GM13977 (cell line): ENCODE results near the gene ADAM23.

Experiments used
- DNase-seq: peaks from one replicate; pipeline ENCODE4 v3.0.0; 2012; ENCODE audit warnings: low spot score
- CTCF ChIP-seq: IDR thresholded peaks from 2 replicates; pipeline ENCODE4 v1.5.1; 2012; ENCODE audit warnings: mild to moderate bottlenecking, control low read depth; ENCODE audit not compliant: insufficient read depth; ENCODE audit errors: extremely low read depth, missing control alignments
- in situ Hi-C: fragments of 300-500 bp; cut with MboI; formaldehyde crosslinking; loops from one replicate; pipeline ENCODE4 v1.12.0; 2022; ENCODE audit warnings: low sequenced_read_pairs, low pct_unique_long_range_greater_than_20kb, mixed read lengths, inconsistent platforms; ENCODE audit not compliant: unreplicated experiment

ADAM23 gene

DNA sequence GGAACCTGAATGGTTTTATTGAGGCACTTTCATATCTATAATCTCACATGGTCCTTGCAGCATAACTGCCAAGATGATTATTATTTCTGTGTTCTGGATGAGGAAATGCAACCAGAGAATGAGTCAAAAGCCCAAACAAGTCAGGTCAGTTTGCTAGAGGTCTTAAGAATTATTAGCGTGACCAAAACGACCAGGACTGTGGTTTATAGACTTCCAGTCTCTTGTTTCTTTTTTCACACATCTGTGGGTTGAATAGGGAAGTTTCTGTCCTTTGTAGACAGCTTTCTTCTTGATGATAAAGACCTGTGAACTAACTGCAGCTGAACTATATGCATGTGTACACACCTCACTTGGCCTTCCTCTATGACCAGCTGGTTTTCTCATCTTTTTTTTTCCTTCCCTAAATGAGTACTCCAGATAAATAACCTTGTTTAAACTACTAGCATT, 13.9 kb downstream of the ADAM23 start:
- DNase-seq, result no peak
- in situ Hi-C loops, result no loop called here
- TF ChIP-seq CTCF, result no peak

- in situ Hi-C loops, result no loop called here
- no peak for DNase-seq
These were observed 19.0 kb downstream of the ADAM23 start for GRCh38 chr2:206462240-206462854.

DNA sequence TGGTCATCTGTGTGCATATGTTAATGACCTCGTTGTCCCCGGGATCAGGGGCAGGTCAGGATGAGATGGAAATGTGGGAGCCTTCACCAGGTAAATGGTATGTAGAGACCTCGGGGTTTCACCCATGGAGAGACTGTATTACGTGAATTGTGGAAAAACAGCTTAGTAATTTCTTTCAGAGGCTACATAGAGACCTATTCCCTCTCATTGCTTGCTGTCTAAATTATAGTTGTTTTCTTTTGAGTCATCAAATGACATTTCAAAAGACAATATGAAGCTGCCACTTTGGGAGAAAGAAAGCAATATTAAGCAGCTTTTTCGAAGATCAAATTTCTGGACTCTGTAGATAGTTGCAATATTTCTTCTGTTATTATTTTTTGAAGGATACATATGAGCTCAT, 20.4 kb downstream of the ADAM23 start:
- no peak for TF ChIP-seq CTCF
- DNase-seq, result no peak
- in situ Hi-C loops, result no loop called here

More at GRCh38 chr2:206462240-206462854, 19.0 kb downstream of the ADAM23 start:
- TF ChIP-seq CTCF, result no peak

DNA sequence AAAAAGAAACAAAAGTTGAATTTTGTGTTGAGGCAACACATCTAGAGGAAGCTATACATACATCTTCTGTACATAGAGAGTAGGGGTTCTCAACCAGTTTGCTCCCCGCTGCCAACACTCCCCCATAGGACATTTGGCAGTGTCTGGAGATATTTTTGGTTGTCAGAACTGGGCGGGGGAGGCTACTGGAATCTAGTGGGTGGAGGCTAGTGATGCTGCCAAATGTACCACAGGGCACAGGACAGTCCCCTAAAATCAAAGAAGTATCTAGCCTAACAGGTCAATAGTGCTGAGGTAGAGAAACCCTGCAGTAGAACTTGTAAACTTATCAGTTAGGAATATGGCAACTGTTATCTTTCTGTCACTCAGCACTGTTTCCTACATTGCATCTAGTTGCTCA, 21.3 kb downstream of the ADAM23 start:
- TF ChIP-seq CTCF, result no peak
- no peak for DNase-seq
- in situ Hi-C loops, result no loop called here

DNA sequence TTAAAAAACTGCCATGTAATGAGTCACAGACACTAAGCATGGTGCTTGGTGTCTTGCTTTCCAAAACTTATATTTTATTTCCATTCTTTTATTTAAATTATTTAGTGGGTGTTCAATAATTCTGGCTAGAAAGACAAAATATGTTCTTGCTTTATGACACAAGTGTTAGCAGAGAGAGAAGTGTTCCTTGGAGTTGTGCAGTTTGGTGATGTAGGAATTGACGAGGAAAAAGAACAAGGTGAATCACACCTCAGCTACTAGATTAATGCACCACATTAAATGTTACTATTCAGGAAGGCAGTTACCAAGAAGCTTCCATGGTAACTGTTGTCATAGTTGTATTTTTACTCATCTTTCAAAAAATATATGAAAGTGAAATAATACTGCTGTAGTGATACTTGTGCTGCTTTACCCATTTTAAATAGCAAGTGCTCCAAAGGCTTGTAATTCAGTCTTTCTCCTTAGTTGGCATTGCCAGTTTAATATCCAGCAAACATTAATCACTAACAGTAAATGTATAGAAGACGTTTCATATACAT, 28.3 kb downstream of the ADAM23 start:
- no peak for TF ChIP-seq CTCF
- in situ Hi-C loops, result no loop called here

DNA sequence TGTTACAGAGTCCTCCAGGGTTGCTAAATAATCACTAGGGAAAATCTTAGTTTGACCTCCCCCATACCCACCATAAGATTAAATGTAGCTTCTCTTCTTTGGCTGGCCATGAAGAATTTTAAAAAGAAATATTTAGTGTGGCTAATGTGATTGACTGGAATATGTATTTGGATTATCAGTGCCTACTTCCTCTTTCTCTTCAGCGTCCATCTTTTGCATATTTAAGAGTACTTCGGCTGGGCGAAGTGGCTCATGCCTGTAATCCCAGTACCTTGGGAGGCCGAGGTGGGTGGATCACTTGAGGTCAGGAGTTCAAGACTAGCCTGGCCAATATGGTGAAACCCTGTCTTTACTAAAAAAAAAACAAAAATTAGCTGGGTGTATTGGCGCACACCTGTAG, 28.8 kb downstream of the ADAM23 start:
- in situ Hi-C loops, result no loop called here

More for the DNA sequence above, 28.3 kb downstream of the ADAM23 start:
- no peak for DNase-seq

More for the DNA sequence above, 28.8 kb downstream of the ADAM23 start:
- no peak for DNase-seq
- TF ChIP-seq CTCF, result no peak
